ENCODE measurements around the gene CCDC183. TPM values are rescaled to one million over a fixed set of nuclear protein-coding genes. Genes with fewer than 3 reads are reported as not detected.
A peak's percentile ranks its signal among the peaks of the same experiment; 100 is the strongest.

CCDC183 gene
- total and polyA plus RNA-seq, 4 experiments from 2014 or later = 0.64 to 2.5 (median 1.6) TPM

GRCh38 chr9:136774416-136775045 is 21.6 kb upstream of the CCDC183 start:
- Histone ChIP-seq H3K27me3 (ENCODE audit: insufficient read depth, low read length) (no peaks in the 10 kb centered on the region), H3K4me1 (ENCODE audit: insufficient read depth, low read length) (no peaks in the 10 kb centered on the region), H3K9me3 (ENCODE audit: control insufficient read depth in 1 of 2, low read length in 2 of 2) (peaks cover 0 to 4% of the 10 kb centered on the region in 2 donors), H3K4me3 (ENCODE audit: low read length in 2 of 2) (no peak overlapping the region), H3K36me3 (ENCODE audit: insufficient read depth, low read length) (no peaks in the 10 kb centered on the region), H3K27ac (ENCODE audit: low read depth, low read length) (no peak overlapping the region)
- no peak overlapping the region for H3K27ac Mint-ChIP-seq
- H3K36me3 Mint-ChIP-seq = no peaks in the 10 kb centered on the region
- no peak overlapping the region for H3K4me3 Mint-ChIP-seq
- ChIA-PET POLR2A (ENCODE audit: partially characterized antibody) (no interaction called here), CTCF (ENCODE audit: partially characterized antibody) (interaction anchor here (1.3 to 1.6 kb wide), 3 partner anchors 12 to 261 kb away, joined by 3 to 6 read pairs (median 4); no protein-coding TSS in a partner anchor)
- H3K4me1 Mint-ChIP-seq = peaks cover 0 to 5% (median under 1%) of the 10 kb centered on the region in 4 donors
- no peak for DNase-seq
- intact Hi-C loops (cut with micrococcal nuclease) = no loop called here
- peaks cover 0 to 10% (median 5%) of the 10 kb centered on the region in 8 donors for H3K9me3 Mint-ChIP-seq
- peaks cover 14 to 16% of the 10 kb centered on the region in 2 donors for H3K27me3 Mint-ChIP-seq

DNA sequence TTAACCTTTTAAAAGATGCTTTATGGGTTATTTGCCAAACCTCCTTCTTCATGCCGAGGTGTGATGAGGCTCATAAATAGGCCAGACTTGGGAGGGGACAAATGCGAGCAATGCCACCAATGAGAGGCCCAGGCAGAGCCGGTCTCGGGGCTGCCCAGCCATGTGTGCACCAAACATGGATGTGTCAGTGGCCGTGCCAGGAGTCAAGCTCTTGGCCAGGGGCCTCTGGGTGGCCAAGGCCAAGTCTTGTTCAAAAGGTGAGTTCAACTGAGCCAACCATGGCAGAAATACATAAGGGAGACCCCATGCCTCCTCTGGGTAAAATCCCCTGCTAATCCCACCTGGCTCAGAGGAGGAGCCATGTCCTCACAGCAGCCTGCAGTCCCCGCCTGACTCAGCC is 20.9 kb upstream of the CCDC183 start:
- POLR2A ChIA-PET (ENCODE audit: partially characterized antibody) = no interaction called here
- H3K9me3 Mint-ChIP-seq = peaks cover 0 to 10% (median 5%) of the 10 kb centered on the region in 8 donors
- no peaks in the 10 kb centered on the region for H3K36me3 Mint-ChIP-seq
- H3K27me3 ChIP-seq (ENCODE audit: insufficient read depth, low read length) = no peaks in the 10 kb centered on the region
- CTCF ChIA-PET (ENCODE audit: partially characterized antibody) = interaction anchor here (1.3 to 1.6 kb wide), 2 partner anchors 11 to 13 kb away, joined by 3 to 4 read pairs; no protein-coding TSS in a partner anchor
- H3K4me1 ChIP-seq (ENCODE audit: insufficient read depth, low read length) = no peaks in the 10 kb centered on the region
- intact Hi-C loops (cut with micrococcal nuclease) = no loop called here
- H3K27ac Mint-ChIP-seq = no peak overlapping the region
- peaks cover 0 to 5% (median under 1%) of the 10 kb centered on the region in 4 donors for H3K4me1 Mint-ChIP-seq
- H3K9me3 ChIP-seq (ENCODE audit: control insufficient read depth in 1 of 2, low read length in 2 of 2) = peaks cover 0 to 4% of the 10 kb centered on the region in 2 donors
- no peak for DNase-seq
- H3K27me3 Mint-ChIP-seq = peaks cover 14% of the 10 kb centered on the region in 2 donors
- H3K36me3 ChIP-seq (ENCODE audit: insufficient read depth, low read length) = no peaks in the 10 kb centered on the region
- H3K27ac ChIP-seq (ENCODE audit: low read depth, low read length) = no peak overlapping the region
- H3K4me3 ChIP-seq (ENCODE audit: low read length in 2 of 2) = no peak overlapping the region
- H3K4me3 Mint-ChIP-seq = no peak overlapping the region

GRCh38 chr9:136776947-136777346 is 19.2 kb upstream of the CCDC183 start:
- ChIA-PET CTCF (ENCODE audit: partially characterized antibody) (interaction anchor here (0.8 to 2.5 kb wide), 9 partner anchors 9 to 761 kb away, joined by 3 to 16 read pairs (median 4); partner anchors contain the start of genes ABCA2 and AJM1), POLR2A (ENCODE audit: partially characterized antibody) (no interaction called here)
- Mint-ChIP-seq H3K4me1 (peaks cover 0 to 5% (median 0%) of the 10 kb centered on the region in 4 donors), H3K36me3 (no peaks in the 10 kb centered on the region), H3K9me3 (peaks cover 0 to 10% (median 5%) of the 10 kb centered on the region in 8 donors), H3K4me3 (no peak overlapping the region), H3K27me3 (peaks cover 13 to 14% of the 10 kb centered on the region in 2 donors), H3K27ac (no peak overlapping the region)
- Histone ChIP-seq H3K4me1 (ENCODE audit: insufficient read depth, low read length) (no peaks in the 10 kb centered on the region), H3K4me3 (ENCODE audit: low read length in 2 of 2) (no peak overlapping the region), H3K36me3 (ENCODE audit: insufficient read depth, low read length) (no peaks in the 10 kb centered on the region), H3K27me3 (ENCODE audit: insufficient read depth, low read length) (no peaks in the 10 kb centered on the region), H3K9me3 (ENCODE audit: control insufficient read depth in 1 of 2, low read length in 2 of 2) (peaks cover 0 to 4% of the 10 kb centered on the region in 2 donors), H3K27ac (ENCODE audit: low read depth, low read length) (no peak overlapping the region)
- intact Hi-C loops (cut with micrococcal nuclease) = no loop called here
- DNase-seq = no peak

DNA sequence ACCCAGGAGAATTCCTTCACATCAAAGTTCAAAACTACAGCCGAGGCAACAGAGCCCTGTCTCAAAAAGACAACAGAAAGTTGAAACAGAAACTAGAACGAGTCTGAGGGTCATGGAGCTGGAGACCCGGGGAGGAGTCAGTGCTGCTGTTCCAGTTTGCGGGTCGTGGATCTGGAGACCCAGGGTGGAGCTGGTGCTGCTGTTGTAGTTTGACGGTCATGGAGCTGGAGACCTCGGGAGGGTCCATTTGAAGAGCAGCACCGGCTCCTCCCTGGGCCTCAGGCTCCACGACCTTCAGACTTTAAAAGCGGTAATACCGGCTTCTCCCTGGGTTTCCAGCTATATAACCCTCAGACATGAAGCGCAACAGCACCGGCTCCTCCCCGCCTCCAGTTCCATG is 18.8 kb upstream of the CCDC183 start:
- Histone ChIP-seq H3K27me3 (ENCODE audit: insufficient read depth, low read length) (no peaks in the 10 kb centered on the region), H3K36me3 (ENCODE audit: insufficient read depth, low read length) (no peaks in the 10 kb centered on the region), H3K9me3 (ENCODE audit: control insufficient read depth in 1 of 2, low read length in 2 of 2) (peaks cover 0 to 4% of the 10 kb centered on the region in 2 donors), H3K27ac (ENCODE audit: low read depth, low read length) (no peak overlapping the region), H3K4me3 (ENCODE audit: low read length in 2 of 2) (no peak overlapping the region), H3K4me1 (ENCODE audit: insufficient read depth, low read length) (no peaks in the 10 kb centered on the region)
- no peaks in the 10 kb centered on the region for H3K36me3 Mint-ChIP-seq
- H3K4me1 Mint-ChIP-seq = peaks cover 0 to 5% (median 0%) of the 10 kb centered on the region in 4 donors
- POLR2A ChIA-PET (ENCODE audit: partially characterized antibody) = no interaction called here
- H3K27me3 Mint-ChIP-seq = peaks cover 10 to 14% of the 10 kb centered on the region in 2 donors
- H3K4me3 Mint-ChIP-seq = no peak overlapping the region
- no peak for DNase-seq
- H3K27ac Mint-ChIP-seq = no peak overlapping the region
- peaks cover 0 to 10% (median 2%) of the 10 kb centered on the region in 8 donors for H3K9me3 Mint-ChIP-seq
- CTCF ChIA-PET (ENCODE audit: partially characterized antibody) = interaction anchor here (0.9 to 2.5 kb wide), 13 partner anchors 9 to 761 kb away, joined by 3 to 16 read pairs (median 5); partner anchors contain the start of genes ABCA2, AJM1 and LCN8
- intact Hi-C loops (cut with micrococcal nuclease) = no loop called here

DNA sequence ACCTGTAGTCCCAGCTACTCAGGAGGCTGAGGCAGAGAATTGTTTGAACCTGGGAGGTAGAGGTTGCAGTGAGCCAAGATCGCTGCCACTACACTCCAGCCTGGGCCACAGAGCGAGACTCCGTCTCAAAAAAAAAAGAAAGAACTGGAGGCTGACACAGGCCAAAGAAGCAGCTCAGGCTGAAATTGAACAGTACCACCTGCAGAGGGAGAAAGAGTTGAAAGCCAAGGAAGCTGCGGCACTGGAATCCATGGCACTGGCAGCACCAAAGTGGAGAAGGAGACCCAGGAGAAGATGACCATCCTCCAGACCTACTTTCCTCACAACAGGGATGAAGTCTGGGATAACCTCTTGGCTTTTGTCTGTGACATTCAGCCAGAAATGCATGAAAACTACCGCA is 16.3 kb upstream of the CCDC183 start:
- no peak for DNase-seq
- intact Hi-C loops (cut with micrococcal nuclease) = no loop called here
- H3K27me3 Mint-ChIP-seq = peaks cover 7 to 14% of the 10 kb centered on the region in 2 donors

DNA sequence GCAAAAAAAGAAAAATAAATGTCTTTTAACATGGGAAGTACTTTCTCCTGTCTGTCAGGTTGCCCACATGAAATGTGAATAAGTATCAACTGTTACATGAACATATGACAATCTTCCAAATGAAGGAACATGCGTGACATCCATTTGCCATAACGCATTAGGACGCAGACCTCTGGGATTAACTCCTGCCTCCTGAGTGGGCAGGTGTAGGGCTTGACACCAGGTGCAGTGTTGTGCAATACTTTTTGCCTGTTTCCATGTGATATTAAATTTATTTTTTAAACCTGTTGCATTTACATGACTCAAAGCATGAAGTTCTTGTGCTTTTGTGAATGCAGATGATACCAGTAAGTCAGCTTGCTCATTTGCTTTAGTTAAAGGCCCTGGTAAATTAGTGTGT is 13.7 kb upstream of the CCDC183 start:
- no peaks in the 10 kb centered on the region for H3K36me3 Mint-ChIP-seq
- intact Hi-C loops (cut with micrococcal nuclease) = no loop called here
- H3K4me1 Mint-ChIP-seq = peaks cover 0 to 12% (median 3%) of the 10 kb centered on the region in 4 donors
- Histone ChIP-seq H3K27me3 (ENCODE audit: insufficient read depth, low read length) (no peaks in the 10 kb centered on the region), H3K36me3 (ENCODE audit: insufficient read depth, low read length) (no peaks in the 10 kb centered on the region), H3K4me3 (ENCODE audit: low read length in 2 of 2) (no peak overlapping the region), H3K27ac (ENCODE audit: low read depth, low read length) (no peak overlapping the region), H3K4me1 (ENCODE audit: insufficient read depth, low read length) (peaks cover under 1% of the 10 kb centered on the region), H3K9me3 (ENCODE audit: control insufficient read depth in 1 of 2, low read length in 2 of 2) (no peaks in the 10 kb centered on the region)
- H3K27ac Mint-ChIP-seq = no peak overlapping the region
- POLR2A ChIA-PET (ENCODE audit: partially characterized antibody) = no interaction called here
- DNase-seq = no peak
- H3K27me3 Mint-ChIP-seq = peaks cover 7 to 11% of the 10 kb centered on the region in 2 donors
- CTCF ChIA-PET (ENCODE audit: partially characterized antibody) = no interaction called here
- H3K4me3 Mint-ChIP-seq = no peak overlapping the region
- H3K9me3 Mint-ChIP-seq = no peaks in the 10 kb centered on the region

More for the DNA sequence above, 16.3 kb upstream of the CCDC183 start:
- Histone ChIP-seq H3K4me3 (ENCODE audit: low read length in 2 of 2) (no peak overlapping the region), H3K27ac (ENCODE audit: low read depth, low read length) (no peak overlapping the region), H3K4me1 (ENCODE audit: insufficient read depth, low read length) (no peaks in the 10 kb centered on the region), H3K9me3 (ENCODE audit: control insufficient read depth in 1 of 2, low read length in 2 of 2) (no peaks in the 10 kb centered on the region), H3K27me3 (ENCODE audit: insufficient read depth, low read length) (no peaks in the 10 kb centered on the region), H3K36me3 (ENCODE audit: insufficient read depth, low read length) (no peaks in the 10 kb centered on the region)
- POLR2A ChIA-PET (ENCODE audit: partially characterized antibody) = no interaction called here
- Mint-ChIP-seq H3K4me3 (peak overlapping the region in 1 of 8 donors; percentile 7), H3K36me3 (no peaks in the 10 kb centered on the region), H3K9me3 (no peaks in the 10 kb centered on the region), H3K4me1 (peaks cover 0 to 5% (median 2%) of the 10 kb centered on the region in 4 donors), H3K27ac (peak overlapping the region in 2 of 7 donors; percentile 44 to 52)
- CTCF ChIA-PET (ENCODE audit: partially characterized antibody) = interaction anchor here (1.0 kb wide), 1 partner anchor 267 kb away, joined by 3 read pairs; no protein-coding TSS in a partner anchor

DNA sequence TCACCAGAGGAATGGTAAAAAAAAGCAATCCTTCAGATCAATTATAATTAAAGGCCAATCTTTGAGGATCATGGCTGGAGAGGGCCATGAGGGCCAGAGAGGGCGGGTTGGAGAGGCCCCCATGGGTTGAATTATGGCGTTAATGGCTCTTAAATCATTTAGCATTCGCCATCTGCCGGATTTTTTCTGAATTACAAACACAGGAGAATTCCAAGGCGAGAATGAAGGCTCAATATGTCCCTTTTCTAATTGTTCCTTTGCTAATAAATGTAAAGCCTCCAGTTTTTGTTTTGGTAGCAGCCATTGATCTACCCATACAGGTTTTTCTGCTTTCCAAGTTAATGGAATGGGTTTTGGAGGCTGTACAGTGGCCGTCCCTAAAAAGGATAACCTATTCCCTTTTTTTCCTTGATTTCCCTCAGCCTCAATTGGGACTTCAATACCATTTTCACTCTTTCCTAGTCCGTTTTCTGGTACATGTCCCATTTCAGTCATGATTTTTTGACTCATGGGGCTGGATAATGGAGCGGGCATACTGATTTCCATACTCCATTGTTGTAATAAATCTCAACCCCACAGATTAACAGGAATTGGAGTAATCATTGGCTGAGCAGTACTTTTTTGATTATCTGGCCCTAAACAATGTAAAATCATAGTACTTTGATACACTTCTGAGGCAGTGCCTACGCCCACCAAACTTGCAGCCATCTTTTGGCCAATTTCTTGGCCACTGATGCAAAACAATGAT is 11.7 kb upstream of the CCDC183 start:
- Histone ChIP-seq H3K27ac (ENCODE audit: low read depth, low read length) (no peak overlapping the region), H3K9me3 (ENCODE audit: control insufficient read depth in 1 of 2, low read length in 2 of 2) (no peaks in the 10 kb centered on the region), H3K4me1 (ENCODE audit: insufficient read depth, low read length) (peaks cover 6% of the 10 kb centered on the region), H3K27me3 (ENCODE audit: insufficient read depth, low read length) (no peaks in the 10 kb centered on the region), H3K36me3 (ENCODE audit: insufficient read depth, low read length) (no peaks in the 10 kb centered on the region), H3K4me3 (ENCODE audit: low read length in 2 of 2) (no peak overlapping the region)
- POLR2A ChIA-PET (ENCODE audit: partially characterized antibody) = no interaction called here
- intact Hi-C loops (cut with micrococcal nuclease) = no loop called here
- DNase-seq = peak in 1 of 5 donors; percentile 28
- Mint-ChIP-seq H3K4me1 (peaks cover 4 to 21% (median 9%) of the 10 kb centered on the region in 4 donors), H3K9me3 (no peaks in the 10 kb centered on the region), H3K36me3 (no peaks in the 10 kb centered on the region), H3K27ac (peak overlapping the region in 2 of 7 donors; percentile 44 to 45), H3K27me3 (no peaks in the 10 kb centered on the region), H3K4me3 (no peak overlapping the region)
- CTCF ChIA-PET (ENCODE audit: partially characterized antibody) = interaction anchor here (1.4 to 6.8 kb wide), 3 partner anchors 251 to 282 kb away, joined by 6 to 64 read pairs (median 7); partner anchors contain the start of gene NPDC1
